Left hindlimb (tissue), 1 donor: ENCODE measurements around the gene FGF18.

ENCODE experiments used
- DNase-seq: peaks from one replicate; pipeline ENCODE4 v3.0.0-alpha.2; 2018

The FGF18 gene

DNA sequence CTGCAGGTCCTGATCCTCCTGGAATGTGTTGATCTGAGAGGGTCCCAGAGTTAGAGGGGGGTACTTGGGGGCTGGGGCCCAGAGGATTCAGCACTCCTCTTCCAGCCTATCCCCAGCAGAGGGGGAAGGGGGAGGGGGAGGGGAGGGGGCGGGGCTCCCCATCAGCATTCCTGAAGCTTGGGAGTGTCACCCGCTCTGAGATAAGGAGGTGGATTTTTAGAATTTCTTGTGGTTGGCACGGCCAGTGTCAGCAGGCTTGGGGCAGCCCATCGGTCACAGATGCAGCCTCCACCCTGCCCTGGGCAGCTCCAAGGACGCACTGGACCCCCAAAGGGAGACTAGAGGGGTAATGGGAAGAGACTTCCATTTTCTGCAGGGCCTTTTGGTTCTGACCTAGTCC lies 5.3 kb downstream of the FGF18 start:
- DNase-seq, result no peak

DNA sequence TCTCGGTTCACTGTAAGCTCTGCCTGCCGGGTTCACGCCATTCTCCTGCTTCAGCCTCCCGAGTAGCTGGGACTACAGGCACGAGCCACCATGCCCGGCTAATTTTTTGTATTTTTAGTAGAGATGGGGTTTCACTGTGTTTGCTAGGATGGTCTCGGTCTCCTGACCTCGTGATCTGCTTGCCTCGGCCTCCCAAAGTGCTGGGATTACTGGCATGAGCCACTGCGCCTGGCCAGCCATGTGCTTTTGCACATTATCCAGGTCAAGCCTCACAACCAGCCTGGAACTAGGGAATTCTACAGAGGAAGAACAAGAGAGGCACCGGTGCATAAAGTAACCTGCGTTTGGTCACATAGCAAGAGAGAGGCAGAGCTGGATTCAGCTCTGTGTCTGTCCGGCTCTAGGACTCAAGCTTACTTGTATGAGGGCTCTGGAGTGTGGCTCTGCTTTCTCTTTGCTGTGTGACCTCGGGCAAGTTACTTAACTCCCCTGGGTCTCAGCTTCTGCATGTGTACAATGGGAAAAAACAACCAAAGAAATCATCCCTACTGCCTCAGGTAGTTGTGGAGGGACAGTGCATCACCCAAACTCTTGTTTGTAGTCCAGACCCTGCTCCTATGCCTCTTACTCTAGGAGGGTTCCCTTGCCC lies 6.3 kb downstream of the FGF18 start:
- no peak for DNase-seq

DNA sequence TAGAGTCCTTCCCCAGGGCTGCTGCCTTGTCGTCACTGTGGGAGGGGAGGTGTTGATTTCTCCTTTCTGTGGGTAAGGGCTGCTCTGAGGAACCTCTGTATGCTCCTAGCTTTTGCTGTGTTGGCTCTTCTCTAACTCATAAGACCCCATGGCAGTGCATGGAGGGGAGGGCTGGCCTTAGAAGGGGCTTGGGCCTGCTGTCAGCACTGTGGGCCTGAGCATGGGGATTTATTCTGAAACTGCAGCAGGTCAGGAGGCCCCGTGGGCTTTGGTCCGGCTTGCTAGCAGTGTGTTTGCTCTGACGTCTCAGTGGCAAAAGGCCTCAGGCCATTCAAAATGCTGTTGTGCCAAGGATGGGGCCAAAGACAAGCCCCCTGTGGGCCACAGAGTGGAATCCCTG lies 6.8 kb downstream of the FGF18 start:
- DNase-seq, result no peak

DNA sequence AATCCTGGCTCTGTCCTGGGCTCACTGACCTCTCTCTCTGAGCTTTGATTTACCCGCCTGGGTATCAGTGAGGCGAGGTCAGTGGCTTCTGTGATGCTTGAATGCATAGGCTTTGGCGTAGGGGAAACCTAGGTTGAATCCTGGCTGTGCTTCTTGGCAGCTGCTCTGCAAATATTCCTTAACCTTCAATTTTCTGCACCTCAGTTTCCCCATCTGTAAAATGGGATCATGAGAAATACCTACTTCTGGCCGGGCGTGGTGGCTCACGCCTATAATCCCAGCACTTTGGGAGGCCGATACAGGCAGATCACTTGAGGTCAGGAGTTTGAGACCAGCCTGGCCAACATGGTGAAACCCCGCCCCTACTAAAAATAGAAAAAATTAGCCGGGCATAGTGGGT lies 7.2 kb downstream of the FGF18 start:
- no peak for DNase-seq

DNA sequence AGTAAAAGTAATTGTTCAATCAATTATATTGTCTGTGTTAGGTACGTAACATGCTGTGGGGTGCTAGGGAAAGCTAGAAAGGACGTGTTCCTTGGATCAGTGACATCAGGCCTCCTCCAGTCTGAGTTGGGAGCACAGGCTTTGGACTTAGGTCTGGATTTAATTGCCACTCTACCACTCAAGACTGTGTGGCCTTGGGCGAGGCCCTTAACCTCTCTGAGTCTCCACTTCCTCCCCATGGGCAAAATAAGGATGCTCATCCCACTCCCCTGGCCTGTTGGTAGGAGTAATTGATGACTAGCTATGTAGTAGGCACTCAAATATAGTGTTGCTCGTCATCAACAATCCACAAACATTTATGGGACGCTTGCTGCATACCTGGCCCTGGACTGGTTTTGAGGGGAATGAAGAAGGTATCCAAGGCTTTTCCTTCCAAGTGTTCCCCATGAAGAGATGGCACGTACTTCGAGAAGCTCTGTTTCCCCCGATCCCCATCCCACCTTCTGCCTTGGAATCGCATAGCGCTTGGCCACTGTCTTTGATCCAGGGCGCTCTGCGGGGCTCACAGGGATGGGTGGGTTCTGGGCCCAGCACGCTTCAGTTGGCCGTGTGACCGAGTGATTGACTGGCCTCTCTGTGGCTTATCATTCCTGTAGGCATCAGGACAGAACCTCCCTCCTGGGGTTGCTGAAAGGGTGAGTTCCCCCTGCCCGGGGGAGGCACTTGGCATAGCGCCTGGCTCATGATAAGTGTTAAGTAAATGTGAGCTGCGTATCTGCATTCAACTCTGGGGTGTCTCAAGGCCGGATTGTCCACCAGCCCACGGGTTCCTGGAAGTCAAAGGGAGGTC lies 8.1 kb downstream of the FGF18 start:
- DNase-seq, result peak; percentile 23

DNA sequence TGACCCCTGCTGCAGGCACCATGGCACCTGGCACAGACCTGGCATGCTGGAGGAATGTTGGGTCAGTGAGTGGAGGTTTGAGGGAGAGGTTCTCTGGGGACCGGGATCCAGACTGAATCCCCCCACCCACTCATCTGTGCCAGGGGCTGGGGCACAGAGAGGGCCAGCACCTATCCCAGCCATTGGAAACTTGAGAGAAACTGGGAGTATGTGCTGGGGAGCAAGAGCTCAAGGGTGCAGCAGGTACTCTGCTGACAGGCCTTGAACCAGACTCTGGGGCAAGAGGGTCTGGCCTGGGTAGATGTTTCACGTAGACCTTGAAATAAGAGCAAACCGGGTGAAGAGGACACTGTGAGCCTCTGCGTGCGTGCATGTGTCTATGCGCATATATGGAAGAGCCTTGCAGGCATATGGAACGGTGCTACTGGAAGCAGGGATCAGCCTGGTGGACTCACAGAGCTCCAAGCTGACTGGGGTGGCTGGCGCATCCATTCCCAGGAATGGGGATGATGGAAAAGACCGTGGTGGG lies 8.8 kb downstream of the FGF18 start:
- no peak for DNase-seq

DNA sequence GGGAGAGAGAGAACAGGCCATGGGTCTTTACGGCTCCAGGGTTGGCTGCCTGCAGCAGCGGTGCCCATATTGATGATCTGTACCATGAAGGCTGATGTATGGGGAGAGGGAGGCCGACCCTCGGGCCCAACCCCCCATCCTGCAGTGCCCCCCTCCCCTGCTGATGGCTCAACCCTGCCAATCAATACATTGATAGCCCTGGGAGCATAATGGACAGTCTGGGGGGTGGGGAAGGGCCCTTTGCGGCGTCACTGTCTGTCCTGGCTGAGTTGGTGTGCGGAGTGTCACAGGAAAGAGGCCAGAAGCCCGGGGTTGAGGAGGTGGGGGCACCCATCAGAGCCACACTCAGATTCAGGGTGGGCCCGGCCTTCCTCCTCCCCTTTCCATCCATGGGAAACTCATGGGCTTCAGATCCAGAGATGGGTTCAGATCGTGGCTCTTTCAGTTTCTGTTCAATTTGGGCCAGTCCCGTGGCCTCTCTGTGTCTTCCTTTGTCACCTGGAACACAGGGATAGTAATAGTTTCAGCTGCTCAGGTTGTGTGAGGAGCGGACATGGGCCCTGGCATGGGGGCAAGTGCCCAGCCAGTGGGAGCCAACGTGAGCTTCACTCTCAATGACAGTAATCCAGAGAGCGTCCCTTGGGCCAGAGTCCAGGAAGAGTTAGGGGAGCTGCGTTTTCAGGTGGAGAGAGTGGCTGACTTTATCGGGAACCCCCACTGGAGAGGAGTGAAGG lies 9.5 kb downstream of the FGF18 start:
- no peak for DNase-seq

DNA sequence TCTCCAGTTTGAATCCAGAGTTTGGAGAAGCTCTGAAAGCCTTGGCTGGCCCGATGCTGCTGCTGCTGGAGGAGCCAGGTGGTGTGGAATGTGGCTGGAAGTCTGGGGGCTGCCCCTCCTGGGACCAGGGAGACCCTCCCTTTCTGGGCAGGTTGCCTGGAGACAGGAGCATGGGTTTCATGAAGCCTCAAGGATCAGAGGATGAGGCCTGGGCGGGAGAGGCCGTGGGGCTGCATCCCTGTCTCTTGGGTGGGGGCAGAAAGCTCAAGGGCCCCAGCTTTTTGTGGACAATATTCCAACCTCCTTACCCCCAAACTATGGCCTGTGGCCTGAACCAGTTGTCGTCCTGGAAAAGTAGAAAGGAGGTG lies 10.1 kb downstream of the FGF18 start:
- peak; percentile 36 for DNase-seq

DNA sequence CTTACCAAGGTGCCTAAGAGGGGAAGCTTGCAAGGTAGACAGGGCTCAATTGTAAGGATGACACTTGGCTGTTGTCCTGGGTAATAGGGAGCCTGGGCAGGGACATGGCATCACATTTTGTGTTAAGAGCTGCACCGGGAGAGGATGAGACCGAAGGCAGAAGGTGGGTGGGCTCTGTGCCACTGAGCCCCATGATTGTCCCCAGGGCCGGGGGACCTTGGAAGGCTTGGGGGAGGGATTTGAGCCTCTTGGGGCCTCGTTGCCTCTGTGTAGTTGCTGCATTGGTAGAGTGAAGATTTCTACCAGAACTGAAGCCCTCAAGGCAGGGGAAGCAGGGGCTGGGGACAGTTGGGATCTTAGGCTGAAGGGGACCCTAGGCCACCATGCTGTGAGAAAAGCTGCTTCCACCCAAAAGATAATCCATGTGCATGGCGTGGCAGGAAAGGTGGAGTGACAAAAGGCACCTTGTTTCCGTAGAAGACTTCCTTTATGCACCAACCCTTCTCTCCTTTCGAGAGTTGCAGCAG lies 11.9 kb downstream of the FGF18 start:
- DNase-seq, result no peak

DNA sequence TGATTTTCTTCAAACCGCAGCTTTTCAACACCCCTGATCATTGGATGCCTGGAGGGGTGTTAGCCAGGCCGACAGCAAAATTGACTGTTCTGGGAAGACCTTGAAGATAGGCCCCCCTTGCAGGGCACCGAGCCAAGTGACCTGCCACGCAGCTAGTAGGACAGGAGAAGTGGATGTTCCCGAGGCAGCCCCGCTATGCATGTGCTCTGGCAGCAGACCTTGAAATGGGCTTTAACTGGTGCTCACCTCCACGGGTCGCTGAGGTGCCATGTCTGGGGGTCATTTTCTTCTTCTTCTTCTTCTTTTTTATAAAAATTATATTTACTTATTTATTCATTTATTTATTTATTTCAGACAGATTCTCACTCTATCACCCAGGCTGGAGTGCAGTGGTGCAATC lies 12.6 kb downstream of the FGF18 start:
- peak; percentile 25 for DNase-seq

DNA sequence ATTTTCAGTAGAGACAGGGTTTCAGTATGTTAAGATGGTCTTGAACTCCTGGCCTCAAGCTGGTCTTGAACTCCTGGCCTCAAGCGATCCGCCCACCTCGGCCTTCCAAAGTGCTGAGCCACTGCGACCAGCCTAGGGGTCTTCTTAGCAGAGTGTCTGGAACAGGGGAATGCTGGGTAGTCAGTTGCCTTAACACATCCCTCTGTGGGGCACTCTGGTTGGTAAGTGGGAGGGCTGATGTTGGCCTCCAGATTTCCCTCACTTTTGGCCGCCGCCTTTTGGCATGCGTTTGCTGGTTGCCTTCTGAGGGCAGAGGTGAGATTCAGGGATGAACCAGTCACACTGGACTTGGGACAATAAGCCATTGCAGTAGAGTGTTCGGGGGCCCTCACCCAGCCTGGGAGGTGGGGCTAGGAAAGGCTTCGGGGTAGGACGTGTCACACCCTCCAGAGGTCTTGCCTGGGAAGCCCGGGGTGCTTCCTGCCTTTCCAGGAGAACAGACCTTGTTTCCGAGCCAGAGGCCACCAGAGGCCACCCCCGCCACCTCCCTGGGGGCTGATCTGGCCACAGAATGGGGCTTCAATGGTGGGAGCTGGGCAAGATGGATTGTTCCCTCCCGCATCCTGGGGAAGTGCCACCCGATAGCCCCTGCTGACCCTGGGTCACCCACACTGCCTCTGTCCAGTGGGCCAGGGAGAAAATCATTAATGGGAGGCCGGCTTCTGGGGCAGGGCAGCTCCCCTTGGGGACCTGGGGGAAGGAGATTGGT lies 13.3 kb downstream of the FGF18 start:
- peak; percentile 22 for DNase-seq

DNA sequence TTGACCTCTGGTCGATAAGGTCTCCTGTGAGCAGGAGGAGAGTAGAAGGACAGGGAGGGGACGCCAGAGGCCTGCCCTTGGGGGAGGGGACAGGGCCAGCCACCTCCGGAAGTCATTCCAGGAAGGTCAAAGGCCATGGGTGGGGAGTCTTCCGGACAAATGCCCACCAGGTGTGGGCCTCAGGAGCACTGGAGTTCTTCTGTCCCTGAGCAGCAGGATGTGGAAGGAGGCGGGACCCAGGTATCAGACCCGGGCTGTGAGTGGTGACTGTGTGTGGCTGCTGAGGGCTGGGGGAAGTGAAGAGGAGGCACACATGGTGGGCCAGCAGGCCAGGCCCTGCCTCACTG lies 13.9 kb downstream of the FGF18 start:
- peak; percentile 15 for DNase-seq

DNA sequence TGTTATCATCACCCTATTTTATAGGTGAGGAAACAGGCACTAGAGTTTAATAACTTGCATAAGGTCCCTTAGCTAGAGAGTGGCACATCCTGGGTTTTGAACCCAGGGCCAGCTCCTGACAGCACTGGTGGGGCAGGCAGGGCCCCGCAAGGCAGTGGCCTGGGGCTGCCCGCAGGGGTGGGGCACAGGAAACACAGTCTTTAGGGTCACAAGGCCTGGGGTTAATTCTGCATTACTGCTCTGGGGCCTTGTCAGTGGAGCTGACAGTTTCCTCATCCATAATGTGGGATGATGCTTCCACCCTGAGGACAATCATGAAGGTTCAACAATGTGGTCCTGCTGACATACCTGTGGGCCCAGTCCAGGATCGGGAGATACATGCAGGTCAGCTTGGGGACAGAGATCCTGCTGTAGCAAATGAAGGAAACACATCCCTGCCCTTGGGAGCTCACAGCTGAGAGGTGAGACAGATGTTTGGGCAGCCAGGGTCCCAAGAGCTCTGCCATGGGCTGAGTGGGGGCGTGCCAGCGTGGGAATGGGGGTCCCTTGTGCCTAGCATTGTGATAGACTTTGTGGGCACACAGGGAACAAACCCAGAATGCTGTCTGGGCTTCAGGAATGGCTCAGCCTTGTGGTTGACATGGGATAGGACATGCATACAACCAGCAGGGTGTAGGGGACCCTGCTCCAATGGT lies 14.7 kb downstream of the FGF18 start:
- DNase-seq, result no peak

DNA sequence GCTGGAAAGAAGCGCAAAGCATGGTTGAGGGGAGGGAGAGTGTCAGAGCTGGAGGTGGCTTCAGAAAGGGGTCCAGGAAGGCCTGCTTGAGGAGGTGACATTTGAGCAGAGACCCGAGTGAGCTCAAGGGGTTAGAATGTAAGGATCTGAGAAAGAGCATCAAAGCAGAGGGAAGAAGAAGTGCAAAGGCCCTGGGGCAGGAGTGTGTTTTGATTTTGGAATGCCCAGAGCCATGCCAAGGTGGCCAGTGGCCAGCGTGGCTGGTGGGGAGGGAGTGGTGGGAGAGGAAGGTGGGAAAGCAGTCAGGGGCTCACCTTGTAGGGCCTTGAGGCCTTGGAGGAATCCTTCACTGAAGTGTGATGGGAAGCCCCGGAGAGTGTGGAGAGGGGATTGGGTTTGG lies 15.4 kb downstream of the FGF18 start:
- no peak for DNase-seq

DNA sequence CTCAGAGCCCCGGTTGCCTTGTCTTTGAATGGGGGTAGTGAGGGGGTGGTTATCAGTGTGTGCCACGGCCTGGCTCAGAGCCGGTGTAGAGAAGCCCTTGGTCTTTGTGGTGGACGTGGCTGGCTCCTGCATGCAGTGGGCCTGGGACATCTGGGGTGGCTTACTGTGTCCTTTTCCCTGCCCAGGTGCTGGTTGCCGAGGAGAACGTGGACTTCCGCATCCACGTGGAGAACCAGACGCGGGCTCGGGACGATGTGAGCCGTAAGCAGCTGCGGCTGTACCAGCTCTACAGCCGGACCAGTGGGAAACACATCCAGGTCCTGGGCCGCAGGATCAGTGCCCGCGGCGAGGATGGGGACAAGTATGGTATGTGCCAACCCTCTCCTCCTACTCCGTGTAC lies 16.5 kb downstream of the FGF18 start:
- DNase-seq, result no peak

DNA sequence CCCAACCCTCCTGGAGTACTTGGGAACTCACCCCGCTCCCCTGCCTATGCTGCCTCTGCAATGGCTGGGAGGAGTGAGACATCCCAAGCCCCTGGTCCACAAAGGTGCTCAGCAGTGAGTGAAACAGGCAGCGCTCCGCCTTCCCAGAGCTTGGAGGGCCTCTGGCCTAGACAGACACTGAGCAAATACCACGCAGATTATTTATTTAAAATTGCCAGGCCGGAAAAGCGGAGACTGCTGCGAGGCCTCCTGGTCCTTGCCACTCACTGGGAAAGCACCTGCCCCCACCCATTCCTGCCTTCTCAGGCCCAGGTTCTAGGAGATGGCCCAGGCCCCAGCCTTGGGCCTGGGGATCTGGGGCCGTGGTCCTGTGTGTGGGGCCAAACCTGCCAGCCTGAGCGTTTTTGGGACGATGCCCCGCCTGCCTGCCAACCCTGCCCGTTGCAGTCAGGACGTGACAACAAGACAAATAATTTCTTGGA lies 17.4 kb downstream of the FGF18 start:
- DNase-seq, result no peak

DNA sequence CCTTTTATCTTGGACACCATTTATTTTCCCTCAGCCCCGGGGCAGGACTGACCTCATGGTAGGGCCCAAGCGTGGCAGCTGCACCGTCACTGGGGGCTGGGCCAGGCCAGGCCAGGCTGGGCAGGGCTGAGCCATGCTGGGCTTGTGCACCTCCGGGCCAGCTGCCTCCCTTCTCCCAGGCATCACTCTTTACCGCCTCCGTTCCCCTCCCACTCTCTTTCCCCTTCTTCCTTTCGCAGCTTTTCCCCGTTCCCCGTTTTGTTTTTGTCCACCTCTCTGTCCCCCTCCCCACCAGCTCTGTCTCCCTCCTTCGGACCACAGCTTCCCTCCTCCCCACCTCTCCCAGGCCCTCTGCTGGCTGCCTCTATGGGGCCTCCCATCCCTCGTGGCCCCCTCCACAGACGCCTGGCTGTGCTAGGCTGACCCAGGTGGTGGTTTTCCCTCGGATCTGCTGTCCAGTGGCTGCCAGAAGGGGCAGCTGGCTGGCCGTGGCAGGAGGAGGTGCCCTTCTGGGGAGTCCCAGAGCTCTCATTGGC lies 17.9 kb downstream of the FGF18 start:
- DNase-seq, result no peak

DNA sequence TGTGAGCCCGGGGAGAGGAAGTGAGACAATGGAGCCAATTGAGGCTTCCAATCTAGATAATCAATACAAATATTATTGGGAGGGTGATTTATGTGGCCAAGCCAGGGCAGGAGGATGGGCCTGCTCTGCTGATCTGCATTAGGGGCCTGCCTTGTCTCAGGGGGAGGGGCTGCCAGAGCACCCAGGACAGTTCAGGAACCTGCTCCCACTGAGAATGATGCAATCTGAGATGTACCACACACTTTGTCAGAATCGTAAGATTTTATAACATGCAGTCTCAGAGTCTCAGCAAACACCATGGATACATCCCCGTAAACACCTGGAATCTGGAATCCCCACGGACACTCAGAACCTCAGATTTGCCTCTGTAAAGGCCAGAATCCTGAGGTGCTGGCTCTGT lies 19.3 kb downstream of the FGF18 start:
- no peak for DNase-seq

DNA sequence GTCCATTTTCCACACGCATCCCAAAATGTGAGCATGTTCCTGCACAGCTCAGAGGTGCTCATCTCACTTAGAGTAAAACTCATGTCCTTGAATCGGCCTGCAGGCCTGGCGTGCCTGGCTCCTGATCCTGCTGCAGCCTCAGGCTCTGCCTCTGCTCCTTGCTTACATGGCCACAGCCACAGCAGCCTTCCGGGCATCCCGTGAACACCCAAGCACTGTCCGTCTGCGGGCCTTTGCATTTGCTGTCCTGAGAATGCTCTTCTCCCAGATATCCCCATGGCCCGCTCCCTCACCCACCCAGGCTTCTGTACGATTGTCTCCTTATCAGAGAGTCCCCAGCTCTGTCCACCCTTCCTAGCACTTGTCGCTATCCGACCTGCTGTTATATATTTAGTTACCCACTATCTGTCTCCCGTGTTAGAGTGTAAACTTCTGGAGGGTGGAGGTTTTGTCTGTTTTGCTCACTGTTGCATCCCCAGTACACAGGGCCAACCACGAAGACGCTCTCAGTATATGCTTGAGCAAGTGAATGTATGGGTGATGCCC lies 21.9 kb downstream of the FGF18 start:
- DNase-seq, result no peak

DNA sequence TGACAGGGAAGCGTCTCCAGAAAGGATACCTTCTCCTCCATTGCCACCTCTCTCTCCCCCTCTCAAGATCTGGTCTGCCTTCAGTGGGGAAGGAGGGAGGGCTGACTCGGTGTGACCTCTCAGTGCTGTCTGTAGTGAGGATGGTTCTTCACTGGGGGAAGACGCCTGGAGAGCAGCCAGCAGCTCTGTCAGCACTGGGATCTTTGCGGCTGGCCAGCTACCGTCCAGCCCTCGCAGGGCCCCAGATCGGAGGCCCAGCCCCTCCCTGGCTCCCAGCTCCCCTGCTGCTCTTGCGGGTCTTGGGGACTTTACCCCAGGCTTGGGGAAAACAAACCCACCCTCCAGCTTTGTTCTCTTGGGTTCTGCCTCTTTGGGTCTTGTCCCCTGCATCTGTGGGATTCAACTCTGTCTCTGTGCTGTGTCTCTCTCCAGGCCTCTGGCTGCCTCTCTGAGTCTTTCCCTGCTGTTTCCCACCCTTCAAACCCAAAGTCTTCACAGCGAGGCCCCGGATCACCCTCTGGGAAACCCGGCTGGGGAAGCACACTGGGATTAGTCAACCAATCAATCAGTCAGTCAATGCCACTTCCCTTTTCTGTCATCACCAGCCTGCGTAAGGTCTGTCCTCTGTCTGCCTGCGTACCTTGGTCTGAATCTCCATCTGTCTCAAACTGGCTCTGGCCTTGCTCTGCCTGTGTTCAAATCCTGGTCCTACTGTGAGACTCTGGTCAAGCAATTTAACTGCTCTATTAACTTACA lies 23.0 kb downstream of the FGF18 start:
- no peak for DNase-seq

DNA sequence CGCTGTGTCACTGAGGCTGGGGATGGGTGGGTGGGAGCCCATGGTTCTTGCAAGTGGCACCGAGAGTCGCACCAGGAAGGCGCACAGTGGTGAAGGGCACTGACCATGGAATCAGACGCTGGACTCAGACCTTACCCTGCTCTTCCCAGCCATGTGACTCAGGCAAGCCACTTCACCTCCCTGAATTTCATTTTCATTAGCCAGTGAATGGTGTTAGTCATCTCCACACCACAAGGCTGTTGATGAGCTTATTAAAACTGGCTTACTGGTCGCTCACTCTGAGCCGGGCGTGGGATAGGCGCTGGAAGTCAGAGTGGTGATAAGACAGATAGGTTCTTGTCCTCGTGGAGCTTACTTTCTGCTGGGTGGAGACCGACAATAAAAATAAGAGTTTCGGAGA lies 25.1 kb downstream of the FGF18 start:
- DNase-seq, result no peak
